BLaER1 (cell line): Measurements from ENCODE around the gene SPATA2.

Experiments used
- H3K27ac ChIP-seq: shearing (Covaris generic); formaldehyde crosslinking; 2 replicates; pipeline ENCODE4 v1.8.1; 2022
- H3K27me3 ChIP-seq: shearing (Covaris generic); formaldehyde crosslinking; 2 replicates; pipeline ENCODE4 v1.8.1; 2022
- H3K36me3 ChIP-seq: shearing (Covaris generic); formaldehyde crosslinking; 2 replicates; pipeline ENCODE4 v1.8.1; 2022
- H3K4me1 ChIP-seq: shearing (Covaris generic); formaldehyde crosslinking; 2 replicates; pipeline ENCODE4 v1.8.1; 2022
- H3K4me2 ChIP-seq: shearing (Covaris generic); formaldehyde crosslinking; 2 replicates; pipeline ENCODE4 v1.8.1; 2022
- H3K4me3 ChIP-seq: shearing (Covaris generic); formaldehyde crosslinking; 2 replicates; pipeline ENCODE4 v1.8.1; 2022
- H3K9ac ChIP-seq: shearing (Covaris generic); formaldehyde crosslinking; 2 replicates; pipeline ENCODE4 v1.8.1; 2022
- H3K9me3 ChIP-seq: shearing (Covaris generic); formaldehyde crosslinking; 2 replicates; pipeline ENCODE4 v1.8.1; 2022
- H4K20me1 ChIP-seq: shearing (Covaris generic); formaldehyde crosslinking; 2 replicates; pipeline ENCODE4 v1.8.1; 2022
- Cebpa-rat ChIP-seq: shearing (Covaris generic); IDR thresholded peaks from 2 replicates; pipeline ENCODE4 v1.8.1; 2022

Gene SPATA2

GRCh38 chr20:49935746-49936152 lies 20.4 kb upstream of the SPATA2 start:
- H3K4me1 ChIP-seq: peaks cover 55% of the 10 kb centered on the region
- H3K4me2 ChIP-seq: peak overlapping the region; percentile 70
- no peak overlapping the region for H3K9ac ChIP-seq
- TF ChIP-seq Cebpa-rat: no peak
- no peaks in the 10 kb centered on the region for H3K9me3 ChIP-seq
- H3K36me3 ChIP-seq: peaks cover 21% of the 10 kb centered on the region
- peak overlapping the region; percentile 63 for H3K27ac ChIP-seq
- H4K20me1 ChIP-seq: peaks cover 44% of the 10 kb centered on the region
- no peaks in the 10 kb centered on the region for H3K27me3 ChIP-seq
- H3K4me3 ChIP-seq: peak overlapping the region; percentile 93

GRCh38 chr20:49929142-49929494 lies 13.8 kb upstream of the SPATA2 start:
- peaks cover 5% of the 10 kb centered on the region for H3K4me1 ChIP-seq
- H3K27me3 ChIP-seq: no peaks in the 10 kb centered on the region
- no peak overlapping the region for H3K27ac ChIP-seq
- no peak overlapping the region for H3K4me3 ChIP-seq
- no peaks in the 10 kb centered on the region for H3K9me3 ChIP-seq
- H3K9ac ChIP-seq: no peak overlapping the region
- no peak for TF ChIP-seq Cebpa-rat
- H4K20me1 ChIP-seq: no peaks in the 10 kb centered on the region
- no peak overlapping the region for H3K4me2 ChIP-seq
- H3K36me3 ChIP-seq: no peaks in the 10 kb centered on the region

- Histone ChIP-seq H3K4me1 (peaks cover 5% of the 10 kb centered on the region; the same call in 1 of the 2 replicates), H3K27ac (no peak overlapping the region), H4K20me1 (no peaks in the 10 kb centered on the region), H3K36me3 (no peaks in the 10 kb centered on the region), H3K9ac (no peak overlapping the region), H3K4me2 (peak overlapping the region; percentile 39; the same call in 1 of the 2 replicates), H3K4me3 (no peak overlapping the region), H3K27me3 (no peaks in the 10 kb centered on the region), H3K9me3 (no peaks in the 10 kb centered on the region)
- TF ChIP-seq Cebpa-rat: no peak
These were observed 13.2 kb upstream of the SPATA2 start for GRCh38 chr20:49928411-49929141.

- no peak for TF ChIP-seq Cebpa-rat
- Histone ChIP-seq H3K4me3 (no peak overlapping the region), H4K20me1 (no peaks in the 10 kb centered on the region), H3K27me3 (no peaks in the 10 kb centered on the region), H3K9me3 (no peaks in the 10 kb centered on the region), H3K27ac (no peak overlapping the region), H3K36me3 (no peaks in the 10 kb centered on the region), H3K9ac (no peak overlapping the region), H3K4me1 (peaks cover 5% of the 10 kb centered on the region; the same call in 1 of the 2 replicates), H3K4me2 (no peak overlapping the region)
These were observed 10.6 kb upstream of the SPATA2 start for GRCh38 chr20:49925901-49926454.

GRCh38 chr20:49924247-49924646 lies 8.9 kb upstream of the SPATA2 start:
- H4K20me1 ChIP-seq: no peaks in the 10 kb centered on the region
- H3K4me2 ChIP-seq: no peak overlapping the region
- no peak for TF ChIP-seq Cebpa-rat
- no peaks in the 10 kb centered on the region for H3K9me3 ChIP-seq
- H3K27me3 ChIP-seq: no peaks in the 10 kb centered on the region
- H3K4me1 ChIP-seq: peaks cover 5% of the 10 kb centered on the region; the same call in 1 of the 2 replicates
- H3K36me3 ChIP-seq: no peaks in the 10 kb centered on the region
- no peak overlapping the region for H3K9ac ChIP-seq
- H3K4me3 ChIP-seq: no peak overlapping the region
- no peak overlapping the region for H3K27ac ChIP-seq

- TF ChIP-seq Cebpa-rat: no peak
- no peaks in the 10 kb centered on the region for H3K36me3 ChIP-seq
- H3K4me2 ChIP-seq: no peak overlapping the region
- no peaks in the 10 kb centered on the region for H3K27me3 ChIP-seq
- H4K20me1 ChIP-seq: peaks cover 8% of the 10 kb centered on the region
- H3K4me1 ChIP-seq: peaks cover 12% of the 10 kb centered on the region
- no peak overlapping the region for H3K9ac ChIP-seq
- H3K9me3 ChIP-seq: no peaks in the 10 kb centered on the region
- no peak overlapping the region for H3K4me3 ChIP-seq
- no peak overlapping the region for H3K27ac ChIP-seq
These were observed 4.1 kb upstream of the SPATA2 start for GRCh38 chr20:49919461-49919860.

GRCh38 chr20:49919009-49919408 lies 3.7 kb upstream of the SPATA2 start:
- Histone ChIP-seq H3K4me1 (peaks cover 17% of the 10 kb centered on the region), H3K27ac (no peak overlapping the region)

GRCh38 chr20:49918446-49918845 lies 3.1 kb upstream of the SPATA2 start:
- Histone ChIP-seq H3K27me3 (no peaks in the 10 kb centered on the region), H4K20me1 (peaks cover 18% of the 10 kb centered on the region), H3K27ac (no peak overlapping the region), H3K4me2 (no peak overlapping the region), H3K4me1 (peaks cover 22% of the 10 kb centered on the region), H3K9ac (no peak overlapping the region), H3K36me3 (no peaks in the 10 kb centered on the region), H3K9me3 (no peaks in the 10 kb centered on the region), H3K4me3 (no peak overlapping the region)
- no peak for TF ChIP-seq Cebpa-rat

More at GRCh38 chr20:49919009-49919408, 3.7 kb upstream of the SPATA2 start:
- Histone ChIP-seq H3K4me2 (no peak overlapping the region), H3K9ac (no peak overlapping the region), H4K20me1 (peaks cover 12% of the 10 kb centered on the region), H3K4me3 (no peak overlapping the region), H3K27me3 (no peaks in the 10 kb centered on the region), H3K36me3 (no peaks in the 10 kb centered on the region), H3K9me3 (no peaks in the 10 kb centered on the region)
- TF ChIP-seq Cebpa-rat: no peak

GRCh38 chr20:49916146-49917002 lies 1.0 kb upstream of the SPATA2 start:
- no peak for TF ChIP-seq Cebpa-rat
- Histone ChIP-seq H3K27ac (peak overlapping the region; percentile 99; the same call in 1 of the 2 replicates), H3K4me2 (peak overlapping the region; percentile 99), H4K20me1 (peaks cover 38% of the 10 kb centered on the region), H3K36me3 (peaks cover 13% of the 10 kb centered on the region), H3K4me3 (peak overlapping the region; percentile 98), H3K4me1 (peaks cover 25% of the 10 kb centered on the region), H3K27me3 (no peaks in the 10 kb centered on the region), H3K9ac (peak overlapping the region; percentile 96; the same call in 1 of the 2 replicates), H3K9me3 (no peaks in the 10 kb centered on the region)

- peak overlapping the region; percentile 98 for H3K4me3 ChIP-seq
- peaks cover 25% of the 10 kb centered on the region for H3K4me1 ChIP-seq
- peak overlapping the region; percentile 99 for H3K27ac ChIP-seq
- no peaks in the 10 kb centered on the region for H3K27me3 ChIP-seq
- H3K4me2 ChIP-seq: peak overlapping the region; percentile 99
- H3K9me3 ChIP-seq: no peaks in the 10 kb centered on the region
- H4K20me1 ChIP-seq: peaks cover 52% of the 10 kb centered on the region
- H3K9ac ChIP-seq: peak overlapping the region; percentile 96
- TF ChIP-seq Cebpa-rat: no peak
- H3K36me3 ChIP-seq: peaks cover 25% of the 10 kb centered on the region
These were observed 280 bp downstream of the SPATA2 start for GRCh38 chr20:49915118-49915379.
